ENCODE measurements around the gene ADH7.

GRCh38 chr4:99383399-99383798 lies 51.7 kb downstream of the ADH7 start:
- TF ChIP-seq CTCF (conservative IDR thresholded peaks at IDR 0.05; ENCODE audit: low read depth in 2 of 2): no peak
- TF ChIP-seq EZH2 (IDR thresholded peaks at IDR 0.05; ENCODE audit: low read depth, unreplicated experiment): no peak
- no peak for TF ChIP-seq POLR2AphosphoS5 (IDR thresholded peaks at IDR 0.05; ENCODE audit: low read depth)
- no peak for TF ChIP-seq REST (IDR thresholded peaks at IDR 0.05; ENCODE audit: unreplicated experiment)
- no peak for TF ChIP-seq ZNF114 (CRISPR knock-in tag; IDR thresholded peaks at IDR 0.05)
- no peak for TF ChIP-seq NANOG (IDR thresholded peaks at IDR 0.05; ENCODE audit: borderline replicate concordance)
- TF ChIP-seq ETS1 (IDR thresholded peaks at IDR 0.05): no peak
- TF ChIP-seq EZH2phosphoT487 (IDR thresholded peaks at IDR 0.05; ENCODE audit: unreplicated experiment): no peak
- TF ChIP-seq STAT1 (IDR thresholded peaks at IDR 0.05; ENCODE audit: unreplicated experiment): no peak
- no peak for TF ChIP-seq CREB1 (CRISPR knock-in tag; IDR thresholded peaks at IDR 0.05; ENCODE audit: low read depth)
- no peak for TF ChIP-seq JUNB (IDR thresholded peaks at IDR 0.05; ENCODE audit: unreplicated experiment)
